Measurements from ENCODE around the gene RBM41. TPM values are rescaled to one million over a fixed set of nuclear protein-coding genes. Genes with fewer than 3 reads are reported as not detected.

RBM41 gene
- total RNA-seq, 2 experiments from 2014 or later: 12.9 to 15.2 TPM

Other genes starting within 250 kb of the RBM41 start
- gene RIPPLY1, start 215.5 kb downstream of the RBM41 start, total RNA-seq: not detected
- not detected for gene CLDN2, start 198.4 kb downstream of the RBM41 start, total RNA-seq
- gene MORC4, start 118.6 kb downstream of the RBM41 start, total RNA-seq: 1 to 10 TPM; 5.7 to 6.5 TPM
- 1 to 10 TPM; 1.2 to 1.5 TPM for gene NUP62CL, start 87.6 kb upstream of the RBM41 start, total RNA-seq
- not detected for gene DNAAF6, start 87.8 kb upstream of the RBM41 start, total RNA-seq

Measured in activated CD8-positive, alpha-beta T cell treated with anti-CD3 and anti-CD28 coated beads, Interleukin-2, amount 10 ng/mL, durations not matched to agents 7 days and 5 days (primary cell).